ENCODE results near the gene AIG1. TPM values are rescaled to one million over a fixed set of nuclear protein-coding genes. Genes with fewer than 3 reads are reported as not detected.

Gene AIG1
- total RNA-seq, 1 experiment from 2014 or later, result 51.1 TPM

DNA sequence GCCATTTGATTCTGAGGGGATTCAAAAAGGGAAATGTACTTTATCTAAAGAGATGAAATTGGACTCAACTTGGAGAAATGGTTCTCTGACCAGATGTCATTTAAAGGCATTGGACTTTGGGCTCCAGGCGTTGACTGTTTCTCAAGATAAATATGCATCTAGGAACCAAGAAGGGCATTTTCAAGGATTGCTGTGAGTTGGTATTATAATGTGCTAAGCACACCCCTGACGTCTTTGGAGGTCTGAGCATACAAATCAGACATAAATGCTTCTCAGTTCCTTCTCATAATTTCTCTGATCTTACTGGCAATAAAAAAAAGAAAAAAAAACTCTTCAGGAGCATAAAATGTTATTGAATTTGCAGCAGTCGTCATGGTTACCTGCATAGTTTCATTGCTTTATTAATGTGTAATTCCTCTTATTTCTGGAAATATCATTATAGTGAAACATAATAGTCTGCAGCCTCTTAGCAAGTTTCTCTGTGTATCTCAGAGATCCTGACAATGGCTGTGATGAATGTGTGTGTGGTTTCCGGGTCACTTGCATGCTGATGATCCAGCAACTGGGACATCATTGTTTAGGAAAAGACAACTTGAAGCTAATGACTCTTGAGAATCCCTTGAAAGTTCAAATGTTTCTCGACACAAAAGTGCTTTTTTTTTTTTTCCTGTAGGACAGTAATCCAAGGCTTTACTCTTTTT is 136.0 kb downstream of the AIG1 start:
- no TSS peak for BruUV-seq (replicated peaks)
- no peak overlapping the region for H3K9ac ChIP-seq (ENCODE audit: low read length)
- H3K4me1 ChIP-seq (ENCODE audit: control insufficient read depth in 1 of 2, insufficient read depth in 2 of 2, low read length in 2 of 2), result no peaks in the 10 kb centered on the region
- TF ChIP-seq RAD21 (IDR thresholded peaks at IDR 0.05; ENCODE audit: low read depth) (no peak), POLR2A (IDR thresholded peaks at IDR 0.05; ENCODE audit: borderline replicate concordance, extremely low read depth, insufficient read depth, insufficient read length) (no peak), POLR2AphosphoS5 (IDR thresholded peaks at IDR 0.05; ENCODE audit: low read depth, low read length) (no peak), JUND (IDR thresholded peaks at IDR 0.05) (no peak), FOSL1 (IDR thresholded peaks at IDR 0.05; ENCODE audit: low read depth) (no peak)
- TF ChIP-seq, protein P1, sequence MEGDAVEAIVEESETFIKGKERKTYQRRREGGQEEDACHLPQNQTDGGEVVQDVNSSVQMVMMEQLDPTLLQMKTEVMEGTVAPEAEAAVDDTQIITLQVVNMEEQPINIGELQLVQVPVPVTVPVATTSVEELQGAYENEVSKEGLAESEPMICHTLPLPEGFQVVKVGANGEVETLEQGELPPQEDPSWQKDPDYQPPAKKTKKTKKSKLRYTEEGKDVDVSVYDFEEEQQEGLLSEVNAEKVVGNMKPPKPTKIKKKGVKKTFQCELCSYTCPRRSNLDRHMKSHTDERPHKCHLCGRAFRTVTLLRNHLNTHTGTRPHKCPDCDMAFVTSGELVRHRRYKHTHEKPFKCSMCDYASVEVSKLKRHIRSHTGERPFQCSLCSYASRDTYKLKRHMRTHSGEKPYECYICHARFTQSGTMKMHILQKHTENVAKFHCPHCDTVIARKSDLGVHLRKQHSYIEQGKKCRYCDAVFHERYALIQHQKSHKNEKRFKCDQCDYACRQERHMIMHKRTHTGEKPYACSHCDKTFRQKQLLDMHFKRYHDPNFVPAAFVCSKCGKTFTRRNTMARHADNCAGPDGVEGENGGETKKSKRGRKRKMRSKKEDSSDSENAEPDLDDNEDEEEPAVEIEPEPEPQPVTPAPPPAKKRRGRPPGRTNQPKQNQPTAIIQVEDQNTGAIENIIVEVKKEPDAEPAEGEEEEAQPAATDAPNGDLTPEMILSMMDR (IDR thresholded peaks at IDR 0.05 in 2 of 3, conservative IDR thresholded peaks at IDR 0.05 in 1 of 3; ENCODE audit: borderline replicate concordance in 1 of 3, insufficient read depth in 1 of 3, low read depth in 2 of 3, low read length in 2 of 3), result no peak
- ChIA-PET POLR2A (no interaction called here), RAD21 (ENCODE audit: low non-redundant PET in 1 of 2, low total read pairs in 2 of 2, uncharacterized antibody in 2 of 2, unreplicated experiment in 2 of 2) (no interaction called here), CTCF (no interaction called here)
- no peak overlapping the region for H3K4me3 ChIP-seq (replicated peaks in 1 of 2; ENCODE audit: low read depth in 1 of 2, low read length in 2 of 2)
- intact Hi-C loops (cut with micrococcal nuclease), result no loop called here
- ATAC-seq, result no peak
- H2AFZ ChIP-seq (ENCODE audit: low read depth, low read length, poor library complexity, severe bottlenecking), result no peak overlapping the region
- H3K4me2 ChIP-seq (ENCODE audit: low read length), result no peak overlapping the region
- H3K9me2 ChIP-seq (ENCODE audit: insufficient read depth), result no peaks in the 10 kb centered on the region
- H3K36me3 ChIP-seq (ENCODE audit: control insufficient read depth in 1 of 2, insufficient read depth in 2 of 2, low read length in 2 of 2), result no peaks in the 10 kb centered on the region
- no peaks in the 10 kb centered on the region for H3K9me3 ChIP-seq (ENCODE audit: control insufficient read depth in 1 of 2, insufficient read depth in 1 of 2, low read depth in 1 of 2, low read length in 2 of 2)
- no peaks in the 10 kb centered on the region; the same call in 1 of the 2 replicates for H4K20me1 ChIP-seq (ENCODE audit: insufficient read depth)
- no peaks in the 10 kb centered on the region for H3K27me3 ChIP-seq (ENCODE audit: insufficient read depth, low read length)
- H3K79me2 ChIP-seq (ENCODE audit: insufficient read depth, low read length), result no peaks in the 10 kb centered on the region
- no peak overlapping the region for H3K27ac ChIP-seq (ENCODE audit: low read depth, low read length)
- DNase-seq (ENCODE audit: low read depth, low spot score), result no peak

GRCh38 chr6:143197377-143197776 is 136.7 kb downstream of the AIG1 start:
- H3K4me3 ChIP-seq (replicated peaks in 1 of 2; ENCODE audit: low read depth in 1 of 2, low read length in 2 of 2), result no peak overlapping the region
- H4K20me1 ChIP-seq (ENCODE audit: insufficient read depth), result no peaks in the 10 kb centered on the region
- ChIA-PET POLR2A (no interaction called here), CTCF (no interaction called here), RAD21 (ENCODE audit: low non-redundant PET in 1 of 2, low total read pairs in 2 of 2, uncharacterized antibody in 2 of 2, unreplicated experiment in 2 of 2) (no interaction called here)
- no peak overlapping the region for H3K9ac ChIP-seq (ENCODE audit: low read length)
- H3K27ac ChIP-seq (ENCODE audit: low read depth, low read length), result no peak overlapping the region
- BruUV-seq (replicated peaks), result no TSS peak
- no peak overlapping the region for H2AFZ ChIP-seq (ENCODE audit: low read depth, low read length, poor library complexity, severe bottlenecking)
- no peaks in the 10 kb centered on the region for H3K9me3 ChIP-seq (ENCODE audit: control insufficient read depth in 1 of 2, insufficient read depth in 1 of 2, low read depth in 1 of 2, low read length in 2 of 2)
- DNase-seq (ENCODE audit: low read depth, low spot score) (no peak), ATAC-seq (no peak)
- H3K36me3 ChIP-seq (ENCODE audit: control insufficient read depth in 1 of 2, insufficient read depth in 2 of 2, low read length in 2 of 2), result no peaks in the 10 kb centered on the region
- H3K4me2 ChIP-seq (ENCODE audit: low read length), result no peak overlapping the region
- H3K4me1 ChIP-seq (ENCODE audit: control insufficient read depth in 1 of 2, insufficient read depth in 2 of 2, low read length in 2 of 2), result no peaks in the 10 kb centered on the region
- intact Hi-C loops (cut with micrococcal nuclease), result no loop called here
- no peaks in the 10 kb centered on the region for H3K9me2 ChIP-seq (ENCODE audit: insufficient read depth)
- no peaks in the 10 kb centered on the region for H3K27me3 ChIP-seq (ENCODE audit: insufficient read depth, low read length)
- no peaks in the 10 kb centered on the region for H3K79me2 ChIP-seq (ENCODE audit: insufficient read depth, low read length)
- no peak for TF ChIP-seq CEBPB (IDR thresholded peaks at IDR 0.05; ENCODE audit: low read depth)
